ENCODE results near the gene CD37.
"Not testable (repeated sequence)": the region's sequence is repeated elsewhere in the genome, so short reads cannot be mapped to it uniquely, and the experiment has no call there.

Gene CD37

GRCh38 chr19:49318296-49318695 lies 16.9 kb upstream of the CD37 start:
- Mint-ChIP-seq H3K4me3 (no peak overlapping the region), H3K27ac (no peak overlapping the region), H3K4me1 (peaks cover 8% of the 10 kb centered on the region), H3K27me3 (no peaks in the 10 kb centered on the region), H3K9me3 (peaks cover 4 to 18% of the 10 kb centered on the region in 2 donors)
- DNase-seq (no peak), ATAC-seq (no peak)

DNA sequence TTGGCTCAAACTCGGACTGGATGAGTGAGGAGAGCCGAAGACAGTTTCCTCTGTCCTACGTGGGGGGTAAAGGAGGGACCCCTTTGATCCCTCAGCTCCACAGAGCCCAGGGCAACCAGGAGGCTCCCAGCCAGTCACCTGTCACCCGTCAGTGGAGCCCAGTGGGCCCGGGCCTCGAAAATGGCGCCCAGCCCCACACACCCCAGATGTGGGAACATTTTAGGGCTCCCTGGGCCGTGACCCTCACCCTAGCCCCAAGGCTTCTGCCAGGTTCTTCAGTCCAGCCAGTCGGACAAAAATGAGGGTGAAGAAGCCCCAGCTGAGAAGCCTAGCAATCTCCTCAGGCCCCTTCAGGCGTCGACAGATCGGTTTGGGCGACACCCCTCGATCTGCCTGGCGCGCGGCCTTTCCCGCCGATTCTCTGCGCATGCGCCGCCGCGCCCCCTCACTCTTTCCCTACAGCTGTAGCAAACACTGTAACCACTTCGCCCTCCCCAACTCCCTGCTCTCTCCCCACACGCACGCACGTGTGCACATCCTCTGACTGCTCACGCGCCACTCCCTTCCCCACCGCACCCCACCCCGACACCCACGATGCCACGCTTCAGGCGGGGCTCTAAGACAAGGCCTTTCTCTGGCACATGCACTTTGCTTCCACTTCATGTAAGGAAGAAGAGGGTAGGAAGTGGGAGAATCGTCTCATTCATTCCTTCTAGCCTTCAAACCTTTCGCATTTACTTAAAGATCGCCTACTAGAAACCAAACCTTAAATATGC lies 10.2 kb upstream of the CD37 start, which contains the start of gene SLC6A16:
TSS of gene SLC6A16 (minus strand) at position 391 of the 776 bp plus-strand sequence. CDS start 13,844 bp downstream, outside the sequence.
- H3K4me1 Mint-ChIP-seq = peaks cover 31% of the 10 kb centered on the region
- no peak within 1 kb of the TSS for H3K4me3 Mint-ChIP-seq
- H3K9me3 Mint-ChIP-seq = no peaks in the 10 kb centered on the region
- no peak within 1 kb of the TSS for H3K27ac Mint-ChIP-seq
- no peaks in the 10 kb centered on the region for H3K27me3 Mint-ChIP-seq
- ATAC-seq (no peak), DNase-seq (no peak)

DNA sequence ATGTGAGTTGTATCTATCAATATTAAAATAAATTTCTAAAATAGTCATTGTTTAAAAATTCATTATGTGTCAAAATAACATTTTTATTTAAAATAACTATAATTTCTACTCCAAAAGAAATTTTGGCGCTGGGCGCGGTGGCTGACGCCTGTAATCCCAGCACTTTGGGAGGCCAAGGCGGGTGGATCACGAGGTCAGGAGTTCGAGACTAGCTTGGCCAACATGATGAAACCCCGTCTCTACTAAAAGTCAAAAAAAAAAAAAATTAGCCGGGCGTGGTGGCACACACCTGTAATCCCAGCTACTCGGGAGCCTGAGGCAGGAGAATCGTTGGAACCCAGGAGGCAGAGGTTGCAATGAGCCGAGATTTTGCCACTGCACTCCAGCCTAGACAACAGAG lies 9.4 kb upstream of the CD37 start:
- not testable (repeated sequence) for H3K27me3 Mint-ChIP-seq, DNase-seq, H3K9me3 Mint-ChIP-seq, H3K27ac Mint-ChIP-seq, ATAC-seq, H3K4me3 Mint-ChIP-seq
- H3K4me1 Mint-ChIP-seq = peaks cover 38% of the 10 kb centered on the region

DNA sequence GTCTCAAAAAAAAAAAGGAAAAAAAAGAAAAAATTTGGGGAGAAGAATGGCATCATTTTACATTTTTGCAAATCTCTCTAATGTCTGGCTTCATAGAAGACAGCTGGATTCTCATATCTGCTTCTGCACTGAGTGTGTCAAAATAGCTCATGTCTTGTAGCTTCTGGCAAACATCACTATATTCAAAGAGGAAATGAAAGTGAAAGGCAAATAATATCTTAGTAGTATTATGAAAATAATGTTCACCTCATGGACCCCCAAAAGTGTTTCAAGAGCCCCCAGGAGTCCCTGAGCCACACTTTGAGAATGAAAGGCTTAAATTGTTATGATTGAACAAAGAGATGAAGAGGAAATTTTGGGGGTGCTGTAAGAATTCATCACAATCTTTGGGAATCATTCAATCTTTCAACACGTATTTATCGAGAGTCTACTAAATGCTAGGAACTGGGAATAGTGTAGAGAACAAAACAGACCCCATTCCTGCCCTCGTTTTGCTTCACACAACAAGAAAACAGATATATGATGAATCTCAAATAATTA lies 9.0 kb upstream of the CD37 start:
- ATAC-seq (no peak), DNase-seq (no peak)
- H3K4me1 Mint-ChIP-seq = peaks cover 43% of the 10 kb centered on the region
- no peak overlapping the region for H3K27ac Mint-ChIP-seq
- H3K9me3 Mint-ChIP-seq = no peaks in the 10 kb centered on the region
- no peak overlapping the region for H3K4me3 Mint-ChIP-seq
- no peaks in the 10 kb centered on the region for H3K27me3 Mint-ChIP-seq

GRCh38 chr19:49327878-49328544 lies 7.2 kb upstream of the CD37 start:
- ATAC-seq (peak; percentile 51), DNase-seq (peak; percentile 36 to 47)
- Mint-ChIP-seq H3K27me3 (no peaks in the 10 kb centered on the region), H3K27ac (peak overlapping the region in 1 of 2 donors; percentile 45), H3K9me3 (no peaks in the 10 kb centered on the region), H3K4me3 (peak overlapping the region in 1 of 2 donors; percentile 9), H3K4me1 (peaks cover 60% of the 10 kb centered on the region)

DNA sequence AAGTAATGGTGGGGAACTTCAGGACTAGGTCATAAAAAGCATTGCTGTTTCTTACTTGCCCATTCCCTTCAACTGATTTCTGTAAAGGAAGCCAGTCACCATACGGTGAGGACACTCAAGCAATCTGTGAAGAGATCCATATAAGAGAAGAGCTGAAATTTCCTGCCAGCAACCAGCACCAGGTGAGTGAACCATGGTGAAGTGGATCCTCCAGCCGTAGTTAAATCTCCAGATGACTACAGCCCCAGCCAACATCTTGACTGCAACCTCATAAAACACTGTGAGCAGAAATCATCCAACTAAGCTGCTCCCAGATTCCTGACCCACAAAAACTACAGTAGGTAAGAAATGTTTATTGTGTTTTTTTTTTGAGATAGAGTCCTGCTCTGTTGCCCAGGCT lies 6.5 kb upstream of the CD37 start:
- Mint-ChIP-seq H3K4me3 (no peak overlapping the region), H3K27ac (no peak overlapping the region), H3K4me1 (peaks cover 68% of the 10 kb centered on the region), H3K9me3 (no peaks in the 10 kb centered on the region), H3K27me3 (no peaks in the 10 kb centered on the region)
- ATAC-seq (no peak), DNase-seq (no peak)

DNA sequence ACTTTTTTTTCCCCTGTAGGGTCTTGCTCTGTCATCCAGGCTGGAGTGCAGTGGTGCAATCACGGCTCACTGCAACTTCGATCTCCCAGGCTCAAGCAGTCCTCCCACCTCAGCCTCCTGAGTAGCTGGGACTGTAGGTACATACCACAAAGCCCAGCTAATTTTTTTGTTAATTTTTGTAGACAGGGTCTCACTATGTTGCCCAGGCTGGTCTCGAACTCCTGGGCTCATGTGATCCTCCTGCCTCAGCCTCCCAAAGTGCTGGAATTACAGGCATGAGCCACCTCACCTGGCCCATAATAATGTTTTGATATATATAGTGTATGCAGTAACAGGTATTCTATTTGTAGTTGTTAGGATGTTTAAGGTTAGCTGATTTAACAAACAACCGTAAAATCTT lies 4.0 kb upstream of the CD37 start:
- H3K27me3 Mint-ChIP-seq, ATAC-seq, H3K27ac Mint-ChIP-seq, DNase-seq, H3K9me3 Mint-ChIP-seq: not testable (repeated sequence)
- peak overlapping the region; percentile 36 to 45 for H3K4me3 Mint-ChIP-seq
- H3K4me1 Mint-ChIP-seq = peaks cover 87% of the 10 kb centered on the region

GRCh38 chr19:49331616-49332055 lies 3.6 kb upstream of the CD37 start:
- Mint-ChIP-seq H3K4me1 (peaks cover 89% of the 10 kb centered on the region), H3K9me3 (no peaks in the 10 kb centered on the region), H3K4me3 (peak overlapping the region; percentile 36 to 45), H3K27ac (no peak overlapping the region), H3K27me3 (no peaks in the 10 kb centered on the region)
- ATAC-seq (peak; percentile 81), DNase-seq (peak; percentile 59 to 70)

- DNase-seq, ATAC-seq, H3K27me3 Mint-ChIP-seq, H3K9me3 Mint-ChIP-seq: not testable (repeated sequence)
- Mint-ChIP-seq H3K27ac (peak overlapping the region; percentile 83 to 99), H3K4me3 (peak overlapping the region; percentile 82 to 93), H3K4me1 (peaks cover 94% of the 10 kb centered on the region)
Measured at GRCh38 chr19:49332691-49333417, 2.4 kb upstream of the CD37 start.

GRCh38 chr19:49333418-49333805 lies 1.8 kb upstream of the CD37 start:
- Mint-ChIP-seq H3K27me3 (no peaks in the 10 kb centered on the region), H3K4me3 (peak overlapping the region; percentile 82 to 93), H3K4me1 (peaks cover 94% of the 10 kb centered on the region), H3K9me3 (no peaks in the 10 kb centered on the region), H3K27ac (peak overlapping the region; percentile 93 to 99)
- no peak for DNase-seq
- peak; percentile 1 for ATAC-seq

GRCh38 chr19:49333811-49334288 lies 1.4 kb upstream of the CD37 start:
- peak; percentile 82 for ATAC-seq
- H3K27ac Mint-ChIP-seq = peak overlapping the region; percentile 93 to 99
- H3K27me3 Mint-ChIP-seq = no peaks in the 10 kb centered on the region
- peak overlapping the region; percentile 82 to 93 for H3K4me3 Mint-ChIP-seq
- peak; percentile 44 to 75 for DNase-seq
- H3K4me1 Mint-ChIP-seq = peaks cover 95% of the 10 kb centered on the region
- H3K9me3 Mint-ChIP-seq = no peaks in the 10 kb centered on the region

DNA sequence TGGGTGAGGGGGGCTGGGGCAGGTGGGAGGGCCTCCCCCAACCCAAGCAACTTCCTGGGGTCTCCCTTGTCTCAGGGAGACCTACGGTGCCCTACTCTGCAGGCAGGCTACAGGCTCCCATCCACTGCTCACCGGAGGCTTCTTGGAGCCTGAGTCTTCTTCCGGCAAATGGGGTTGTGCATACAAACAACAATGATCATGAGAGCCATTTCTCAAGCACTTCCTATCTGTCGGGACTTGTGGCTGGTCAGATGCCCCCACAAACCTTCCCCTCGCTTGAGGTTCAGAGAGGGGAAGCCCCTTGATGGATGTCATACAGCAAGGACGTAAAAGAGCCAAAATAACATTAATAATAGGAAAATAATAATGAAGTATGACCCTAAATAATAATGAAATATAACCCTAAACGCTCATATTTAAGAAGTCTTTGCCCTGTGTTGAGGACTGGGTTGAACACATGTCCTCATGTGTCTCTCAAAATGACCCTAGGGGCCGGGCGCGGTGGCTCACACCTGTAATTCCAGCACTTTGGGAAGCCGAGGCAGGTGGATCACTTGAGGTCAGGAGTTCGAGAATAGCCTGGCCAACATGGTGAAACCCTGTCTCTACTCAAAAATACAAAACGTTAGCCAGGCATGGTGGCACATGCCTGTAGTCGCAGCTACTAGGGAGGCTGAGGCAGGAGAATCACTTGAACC lies 727 bp downstream of the CD37 start:
- Mint-ChIP-seq H3K27me3 (no peaks in the 10 kb centered on the region), H3K4me1 (peaks cover 92% of the 10 kb centered on the region), H3K27ac (peak overlapping the region; percentile 96 to 99), H3K4me3 (peak overlapping the region; percentile 99), H3K9me3 (no peaks in the 10 kb centered on the region)
- ATAC-seq = peak; percentile 54
- DNase-seq = peak in 1 of 2 donors; percentile 53

- ATAC-seq = no peak
- Mint-ChIP-seq H3K4me3 (peak overlapping the region; percentile 99), H3K27ac (peak overlapping the region; percentile 68 to 85)
Measured at GRCh38 chr19:49336482-49337266, 1.5 kb downstream of the CD37 start.

More at GRCh38 chr19:49336482-49337266, 1.5 kb downstream of the CD37 start:
- no peaks in the 10 kb centered on the region for H3K27me3 Mint-ChIP-seq
- H3K9me3 Mint-ChIP-seq = no peaks in the 10 kb centered on the region
- DNase-seq = no peak
- peaks cover 84% of the 10 kb centered on the region for H3K4me1 Mint-ChIP-seq
